HepG2 (cell line): ENCODE measurements around the gene GDF15. TPM values are rescaled to one million over a fixed set of nuclear protein-coding genes. Genes with fewer than 3 reads are reported as not detected.

Source experiments
- ARNT2 ChIP-seq: sonication (generic); formaldehyde crosslinking; IDR thresholded peaks from 2 replicates; pipeline ENCODE4 v1.8.0; 2022; ENCODE audit warnings: mild to moderate bottlenecking, low read depth, missing genetic modification reagents, moderate library complexity
- GLI4 ChIP-seq: sonication (generic); formaldehyde crosslinking; IDR thresholded peaks from 2 replicates; pipeline ENCODE4 v1.5.1; 2020; ENCODE audit warnings: missing genetic modification reagents, mild to moderate bottlenecking, moderate library complexity, borderline replicate concordance
- GZF1 ChIP-seq: sonication (generic); formaldehyde crosslinking; IDR thresholded peaks from 2 replicates; pipeline ENCODE4 v1.5.1; 2020; ENCODE audit warnings: mild to moderate bottlenecking, missing genetic modification reagents
- IKZF4 ChIP-seq: sonication (generic); formaldehyde crosslinking; IDR thresholded peaks from 2 replicates; pipeline ENCODE4 v1.5.1; 2020; ENCODE audit warnings: borderline replicate concordance, mild to moderate bottlenecking, low read depth, missing genetic modification reagents; ENCODE audit errors: not compliant biosample characterization
- KDM5B ChIP-seq: sonication (generic); formaldehyde crosslinking; IDR thresholded peaks from 2 replicates; pipeline ENCODE4 v1.4.0; 2020; ENCODE audit warnings: missing genetic modification reagents, mild to moderate bottlenecking, borderline replicate concordance
- KMT2A ChIP-seq: sonication (generic); formaldehyde crosslinking; IDR thresholded peaks from 2 replicates; pipeline ENCODE4 v1.4.0; 2020; ENCODE audit warnings: missing genetic modification reagents
- MYC ChIP-seq: sonication (generic); formaldehyde crosslinking; IDR thresholded peaks from 2 replicates; pipeline ENCODE4 v1.9.0; 2021; ENCODE audit warnings: missing genetic modification reagents, borderline replicate concordance
- MYNN ChIP-seq: sonication (generic); formaldehyde crosslinking; IDR thresholded peaks from 2 replicates; pipeline ENCODE4 v1.4.0; 2020; ENCODE audit warnings: mild to moderate bottlenecking, low read depth, missing genetic modification reagents
- NFATC3 ChIP-seq: sonication (generic); formaldehyde crosslinking; IDR thresholded peaks from 2 replicates; pipeline ENCODE4 v1.5.1; 2020; ENCODE audit warnings: mild to moderate bottlenecking, missing genetic modification reagents
- NFE2 ChIP-seq: sonication (generic); formaldehyde crosslinking; IDR thresholded peaks from 2 replicates; pipeline ENCODE4 v1.4.0; 2020; ENCODE audit warnings: missing genetic modification reagents
- NFIB ChIP-seq: sonication (generic); formaldehyde crosslinking; IDR thresholded peaks from 2 replicates; pipeline ENCODE4 v1.9.0; 2021; ENCODE audit warnings: missing genetic modification reagents, mild to moderate bottlenecking, borderline replicate concordance
- SALL1 ChIP-seq: sonication (generic); formaldehyde crosslinking; IDR thresholded peaks from 2 replicates; pipeline ENCODE4 v1.8.0; 2022; ENCODE audit warnings: mild to moderate bottlenecking, missing genetic modification reagents
- SKI ChIP-seq: fragments of 450-650 bp; IDR thresholded peaks from one replicate; pipeline ENCODE4 v1.6.1; 2018; ENCODE audit warnings: mild to moderate bottlenecking; ENCODE audit not compliant: partially characterized antibody
- SNAI1 ChIP-seq: sonication (generic); formaldehyde crosslinking; IDR thresholded peaks from 2 replicates; pipeline ENCODE4 v1.5.0; 2020; ENCODE audit warnings: mild to moderate bottlenecking, missing genetic modification reagents, borderline replicate concordance
- SP4 ChIP-seq: sonication (generic); formaldehyde crosslinking; IDR thresholded peaks from 2 replicates; pipeline ENCODE4 v1.8.1; 2023; ENCODE audit warnings: mild to moderate bottlenecking, missing genetic modification reagents
- TCF12 ChIP-seq, 2 experiments: fragments of 450-650 bp in 1 of 2; sonication (generic) in 1 of 2; formaldehyde crosslinking in 1 of 2; IDR thresholded peaks; 2 replicates each; pipeline versions ENCODE4 v1.6.1 to v1.8.0; 2017 to 2022; ENCODE audit warnings: antibody characterized with exemption in 1 of 2, mild to moderate bottlenecking in 1 of 2, missing genetic modification reagents in 1 of 2, moderate library complexity in 1 of 2
- ZBTB7B ChIP-seq: sonication (generic); formaldehyde crosslinking; IDR thresholded peaks from 2 replicates; pipeline ENCODE4 v1.4.0; 2020; ENCODE audit warnings: missing genetic modification reagents
- ZFX ChIP-seq: sonication (generic); formaldehyde crosslinking; IDR thresholded peaks from 2 replicates; pipeline ENCODE4 v1.4.0; 2020; ENCODE audit warnings: mild to moderate bottlenecking, low read depth, missing genetic modification reagents, moderate library complexity
- ZNF207 ChIP-seq: fragments of 450-650 bp; IDR thresholded peaks from 2 replicates; pipeline ENCODE4 v1.6.1; 2016; ENCODE audit warnings: antibody characterized with exemption, borderline replicate concordance
- ZNF281 ChIP-seq: sonication (generic); formaldehyde crosslinking; IDR thresholded peaks from 2 replicates; pipeline ENCODE4 v1.4.0; 2020; ENCODE audit warnings: missing genetic modification reagents, borderline replicate concordance
- ZNF329 ChIP-seq: sonication (generic); formaldehyde crosslinking; IDR thresholded peaks from 2 replicates; pipeline ENCODE4 v1.9.0; 2021; ENCODE audit warnings: low read depth, mild to moderate bottlenecking, missing genetic modification reagents
- ZNF337 ChIP-seq: sonication (generic); formaldehyde crosslinking; IDR thresholded peaks from 2 replicates; pipeline ENCODE4 v1.5.1; 2020; ENCODE audit warnings: missing genetic modification reagents, low read depth, mild to moderate bottlenecking, borderline replicate concordance
- ZNF343 ChIP-seq: sonication (generic); formaldehyde crosslinking; IDR thresholded peaks from 2 replicates; pipeline ENCODE4 v1.4.0; 2020; ENCODE audit warnings: mild to moderate bottlenecking, missing genetic modification reagents
- ZNF362 ChIP-seq: sonication (generic); formaldehyde crosslinking; IDR thresholded peaks from 2 replicates; pipeline ENCODE4 v1.4.0; 2020; ENCODE audit warnings: missing genetic modification reagents, mild to moderate bottlenecking, borderline replicate concordance
- ZNF383 ChIP-seq: sonication (generic); formaldehyde crosslinking; IDR thresholded peaks from 2 replicates; pipeline ENCODE4 v1.4.0; 2020; ENCODE audit warnings: missing genetic modification reagents, mild to moderate bottlenecking, borderline replicate concordance
- ZNF550 ChIP-seq: sonication (generic); formaldehyde crosslinking; IDR thresholded peaks from 2 replicates; pipeline ENCODE4 v1.4.0; 2020; ENCODE audit warnings: mild to moderate bottlenecking, missing genetic modification reagents, borderline replicate concordance
- ZNF564 ChIP-seq: sonication (generic); formaldehyde crosslinking; IDR thresholded peaks from 2 replicates; pipeline ENCODE4 v1.8.1; 2023; ENCODE audit warnings: mild to moderate bottlenecking, missing genetic modification reagents
- ZNF776 ChIP-seq: sonication (generic); formaldehyde crosslinking; IDR thresholded peaks from 2 replicates; pipeline ENCODE4 v1.4.0; 2020; ENCODE audit warnings: mild to moderate bottlenecking, missing genetic modification reagents
- ZNF781 ChIP-seq: sonication (generic); formaldehyde crosslinking; IDR thresholded peaks from 2 replicates; pipeline ENCODE4 v1.5.1; 2020; ENCODE audit warnings: borderline replicate concordance, mild to moderate bottlenecking, missing genetic modification reagents; ENCODE audit errors: not compliant biosample characterization
- polyA plus RNA-seq, 8 experiments: library from polyadenylated mRNA; depleted of rRNA in 3 of 8; stranded (reverse) in 7 of 8; unstranded in 1 of 8; fragments of >200 nt; fragmentation: Illumina TruSeq in 4 of 8; extraction: Trizol in 4 of 8; gene quantifications; 2 replicates each; pipeline versions ENCODE4 v1.2.1 to v1.2.3, GENCODE V29; 2011 to 2016; ENCODE audit warnings: low read depth in 4 of 8, missing spikeins in 1 of 8, mixed read lengths in 1 of 8; ENCODE audit not compliant: insufficient read depth in 1 of 8
- total RNA-seq, 5 experiments: library from RNA; depleted of rRNA; stranded (reverse); fragments of >200 nt; fragmentation: Illumina TruSeq; extraction: Trizol; gene quantifications; 2 replicates each; pipeline ENCODE4 v1.2.3, GENCODE V29; 2016; ENCODE audit warnings: low read depth in 1 of 5

The GDF15 gene
- total and polyA plus RNA-seq, 2 of the 13 experiments (the other 11 are each of a cell fraction or from before 2014, with no cell fraction given), result 146 to 422 TPM

- TF ChIP-seq ZNF281 (CRISPR knock-in tag) (peak; percentile 51; the same call in 1 of the 2 replicates), SKI (no peak), MYC (peak; percentile 31; the same call in 1 of the 2 replicates), ZNF776 (CRISPR knock-in tag) (no peak), ZNF564 (CRISPR knock-in tag) (no peak), MYNN (CRISPR knock-in tag) (no peak), NFE2 (CRISPR knock-in tag) (no peak), IKZF4 (CRISPR knock-in tag) (no peak), GZF1 (no peak), ZBTB7B (no peak), NFATC3 (no peak), ZNF343 (CRISPR knock-in tag) (no peak), ARNT2 (no peak), SNAI1 (CRISPR knock-in tag) (0 out of 2 replicates have a peak, but pooled peaks have one; percentile 3), ZNF337 (CRISPR knock-in tag) (no peak), ZNF383 (no peak), NFIB (CRISPR knock-in tag) (no peak), KMT2A (no peak), SALL1 (CRISPR knock-in tag) (no peak), ZNF781 (CRISPR knock-in tag) (no peak), KDM5B (no peak), SP4 (CRISPR knock-in tag) (peak; percentile 29), ZNF207 (no peak), ZNF362 (CRISPR knock-in tag) (no peak), TCF12 (IDR thresholded peaks at IDR 0.05) (no peak), TCF12 (CRISPR knock-in tag; IDR thresholded peaks at IDR 0.05) (no peak), GLI4 (CRISPR knock-in tag) (no peak), ZNF329 (CRISPR knock-in tag) (no peak), ZNF550 (CRISPR knock-in tag) (no peak), ZFX (CRISPR knock-in tag) (peak; percentile 33; the same call in 1 of the 2 replicates)
These were observed 30.9 kb downstream of the GDF15 start (continued) for GRCh38 chr19:18416778-18417249.
